ENCODE measurements around the gene PDZD2. TPM values are rescaled to one million over a fixed set of nuclear protein-coding genes. Genes with fewer than 3 reads are reported as not detected.
"Not testable (repeated sequence)": the region's sequence is repeated elsewhere in the genome, so short reads cannot be mapped to it uniquely, and the experiment has no call there.

Gene PDZD2
- total RNA-seq, 1 donor from 2014 or later: 6.7 TPM

GRCh38 chr5:32076699-32077695 is 438.1 kb downstream of the PDZD2 start:
- Histone ChIP-seq H3K36me3 (ENCODE audit: control insufficient read depth, insufficient read depth, low read length) (no peaks in the 10 kb centered on the region), H3K27me3 (ENCODE audit: control insufficient read depth, insufficient read depth, low read length) (no peaks in the 10 kb centered on the region), H3K4me3 (ENCODE audit: low read depth, low read length) (no peak overlapping the region)
- peak; percentile 64 for TF ChIP-seq CTCF (IDR thresholded peaks at IDR 0.05; ENCODE audit: insufficient read depth, low read length, poor library complexity, severe bottlenecking)
- DNase-seq (ENCODE audit: low read depth): no peak

DNA sequence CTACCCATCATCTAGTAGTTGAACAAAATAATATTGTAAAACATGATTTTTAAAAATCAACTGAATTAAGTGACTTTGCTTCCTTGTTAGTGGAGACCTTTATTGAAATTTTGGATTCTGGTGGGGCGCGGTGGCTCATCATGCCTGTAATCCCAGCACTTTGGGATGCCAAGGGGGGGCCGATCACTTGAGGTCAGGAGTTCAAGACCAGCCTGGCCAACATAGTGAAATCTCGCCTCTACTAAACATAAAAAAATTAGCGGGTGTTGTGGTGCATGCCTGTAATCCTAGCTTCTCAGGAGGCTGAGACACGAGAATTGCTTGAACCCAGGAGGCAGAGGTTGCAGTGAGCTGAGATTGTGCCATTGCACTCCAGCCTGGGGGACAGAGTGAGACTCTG is 439.9 kb downstream of the PDZD2 start:
- H3K27me3 ChIP-seq (ENCODE audit: control insufficient read depth, insufficient read depth, low read length); H3K36me3 ChIP-seq (ENCODE audit: control insufficient read depth, insufficient read depth, low read length); H3K4me3 ChIP-seq (ENCODE audit: low read depth, low read length); DNase-seq (ENCODE audit: low read depth): not testable (repeated sequence)

DNA sequence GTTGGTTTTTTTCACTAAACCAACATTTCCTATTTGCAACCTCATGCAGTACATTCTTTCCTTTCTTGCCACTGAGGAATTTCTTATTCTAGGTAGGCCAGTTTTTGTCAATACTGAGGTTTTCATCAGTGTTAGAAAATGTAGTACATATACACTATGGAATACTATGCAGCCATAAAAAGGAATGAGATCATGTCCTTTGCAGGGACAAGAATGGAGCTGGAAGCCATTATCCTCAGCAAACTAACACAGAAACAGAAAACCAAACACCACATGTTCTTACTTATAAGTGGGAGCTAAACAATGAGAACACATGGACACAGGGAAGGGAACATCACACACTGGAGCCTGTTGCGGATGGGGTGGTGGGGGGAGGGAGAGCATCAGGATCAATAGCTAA is 441.6 kb downstream of the PDZD2 start:
- H3K27me3 ChIP-seq (ENCODE audit: control insufficient read depth, insufficient read depth, low read length); H3K36me3 ChIP-seq (ENCODE audit: control insufficient read depth, insufficient read depth, low read length); DNase-seq (ENCODE audit: low read depth); H3K4me3 ChIP-seq (ENCODE audit: low read depth, low read length): not testable (repeated sequence)

DNA sequence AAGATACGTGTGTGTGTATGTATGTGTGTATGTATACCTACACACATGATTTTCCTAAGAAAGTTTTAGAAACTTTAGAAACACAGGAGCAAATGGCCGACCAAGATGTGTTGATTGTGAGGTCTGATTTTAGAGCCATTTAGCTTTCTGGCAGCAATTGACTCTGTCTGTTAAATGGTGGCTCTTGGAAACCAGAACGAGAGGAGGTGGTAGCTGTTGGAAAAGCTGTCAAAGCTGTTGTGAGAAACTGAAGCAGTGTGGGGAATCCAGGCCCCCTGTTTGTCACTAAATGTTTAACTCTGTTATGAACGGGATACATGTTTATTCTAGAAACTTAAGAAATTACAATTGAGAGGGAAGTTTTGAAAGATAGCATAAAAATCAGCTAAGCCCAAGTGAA is 443.8 kb downstream of the PDZD2 start:
- DNase-seq (ENCODE audit: low read depth): no peak
- Histone ChIP-seq H3K27me3 (ENCODE audit: control insufficient read depth, insufficient read depth, low read length) (no peaks in the 10 kb centered on the region), H3K4me3 (ENCODE audit: low read depth, low read length) (no peak overlapping the region), H3K36me3 (ENCODE audit: control insufficient read depth, insufficient read depth, low read length) (no peaks in the 10 kb centered on the region)
- TF ChIP-seq CTCF (IDR thresholded peaks at IDR 0.05; ENCODE audit: insufficient read depth, low read length, poor library complexity, severe bottlenecking): no peak

DNA sequence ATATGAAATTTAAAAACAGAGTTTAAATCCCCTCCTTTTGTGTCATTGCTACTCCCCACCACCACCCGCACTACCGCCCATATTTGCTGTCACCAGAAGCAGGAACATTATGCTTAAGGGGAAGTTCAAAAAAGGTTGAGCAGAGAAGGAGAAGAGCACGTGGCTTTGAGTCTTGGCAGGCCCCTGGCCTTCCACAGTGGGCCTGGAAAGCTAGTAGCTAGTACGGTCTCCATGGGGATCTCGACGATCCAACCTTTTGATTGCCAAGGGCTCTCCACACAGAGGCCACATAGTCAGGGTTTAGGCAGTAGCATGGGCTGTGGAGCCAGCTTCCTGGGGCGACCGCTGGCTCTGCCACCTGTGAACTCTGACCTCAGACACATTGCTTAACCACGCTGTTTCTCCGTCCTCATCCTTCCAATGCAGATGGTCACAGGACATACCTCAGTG is 445.1 kb downstream of the PDZD2 start:
- Histone ChIP-seq H3K27me3 (ENCODE audit: control insufficient read depth, insufficient read depth, low read length) (no peaks in the 10 kb centered on the region), H3K36me3 (ENCODE audit: control insufficient read depth, insufficient read depth, low read length) (no peaks in the 10 kb centered on the region), H3K4me3 (ENCODE audit: low read depth, low read length) (no peak overlapping the region)
- TF ChIP-seq CTCF (IDR thresholded peaks at IDR 0.05; ENCODE audit: insufficient read depth, low read length, poor library complexity, severe bottlenecking): no peak
- no peak for DNase-seq (ENCODE audit: low read depth)

DNA sequence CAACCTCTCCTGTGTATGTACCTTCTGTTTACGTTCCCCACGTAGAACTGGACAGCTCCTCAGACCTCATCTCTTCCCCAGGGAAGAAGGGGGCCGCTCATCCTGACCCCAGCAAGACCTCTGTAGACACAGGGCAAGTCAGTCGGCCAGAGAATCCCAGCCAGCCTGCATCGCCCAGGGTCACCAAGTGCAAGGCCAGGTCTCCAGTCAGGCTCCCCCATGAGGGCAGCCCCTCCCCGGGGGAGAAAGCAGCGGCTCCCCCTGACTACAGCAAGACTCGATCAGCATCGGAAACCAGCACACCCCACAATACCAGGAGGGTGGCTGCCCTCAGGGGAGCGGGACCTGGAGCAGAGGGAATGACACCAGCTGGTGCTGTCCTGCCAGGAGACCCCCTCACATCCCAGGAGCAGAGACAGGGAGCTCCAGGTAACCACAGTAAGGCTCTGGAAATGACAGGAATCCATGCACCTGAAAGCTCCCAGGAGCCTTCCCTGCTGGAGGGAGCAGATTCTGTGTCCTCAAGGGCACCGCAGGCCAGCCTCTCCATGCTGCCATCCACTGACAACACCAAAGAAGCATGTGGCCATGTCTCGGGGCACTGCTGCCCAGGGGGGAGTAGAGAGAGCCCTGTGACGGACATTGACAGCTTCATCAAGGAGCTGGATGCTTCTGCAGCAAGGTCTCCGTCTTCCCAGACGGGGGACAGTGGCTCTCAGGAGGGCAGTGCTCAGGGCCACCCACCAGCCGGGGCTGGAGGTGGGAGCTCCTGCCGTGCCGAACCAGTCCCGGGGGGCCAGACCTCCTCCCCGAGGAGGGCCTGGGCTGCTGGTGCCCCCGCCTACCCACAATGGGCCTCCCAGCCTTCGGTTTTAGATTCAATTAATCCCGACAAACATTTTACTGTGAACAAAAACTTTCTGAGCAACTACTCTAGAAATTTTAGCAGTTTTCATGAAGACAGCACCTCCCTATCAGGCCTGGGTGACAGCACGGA is 448.5 kb downstream of the PDZD2 start:
- no peak for DNase-seq (ENCODE audit: low read depth)
- Histone ChIP-seq H3K36me3 (ENCODE audit: control insufficient read depth, insufficient read depth, low read length) (no peaks in the 10 kb centered on the region), H3K27me3 (ENCODE audit: control insufficient read depth, insufficient read depth, low read length) (no peaks in the 10 kb centered on the region), H3K4me3 (ENCODE audit: low read depth, low read length) (no peak overlapping the region)
- no peak for TF ChIP-seq CTCF (IDR thresholded peaks at IDR 0.05; ENCODE audit: insufficient read depth, low read length, poor library complexity, severe bottlenecking)

Measured in kidney epithelial cell (primary cell).